HL-60 (cell line): ENCODE data around the gene GPS1.

Source experiments
- DNase-seq, 2 experiments: peaks; one replicate each; pipeline ENCODE4 v3.0.0-alpha.2; 2010 to 2020; ENCODE audit warnings: low read depth in 1 of 2, low spot score in 1 of 2
- H3K27ac ChIP-seq: fragments of 250-450 bp; sonication (Bioruptor Pico); replicated peaks from 2 replicates; pipeline ENCODE4 v1.5.1; 2020; ENCODE audit warnings: mild to moderate bottlenecking, moderate library complexity
- H3K27me3 ChIP-seq: fragments of 250-450 bp; sonication (Bioruptor Pico); 2 replicates; pipeline ENCODE4 v1.5.1; 2021; ENCODE audit warnings: mild to moderate bottlenecking, moderate library complexity; ENCODE audit not compliant: insufficient read depth, poor library complexity, severe bottlenecking
- H3K4me3 ChIP-seq: replicated peaks from 2 replicates; pipeline ENCODE4 v1.5.1; 2011; ENCODE audit warnings: mild to moderate bottlenecking, control low read depth, low read length; ENCODE audit not compliant: insufficient read depth
- GABPA ChIP-seq: IDR thresholded peaks from 2 replicates; pipeline ENCODE4 v1.6.1; 2012; ENCODE audit warnings: low read depth
- POLR2AphosphoS5 ChIP-seq: IDR thresholded peaks from 2 replicates; pipeline ENCODE4 v1.6.1; 2012; ENCODE audit warnings: low read depth
- SPI1 ChIP-seq: IDR thresholded peaks from 2 replicates; pipeline ENCODE4 v1.6.1; 2012; ENCODE audit warnings: low read depth, mild to moderate bottlenecking, borderline replicate concordance
- TF ChIP-seq, protein P1 (sequence below): IDR thresholded peaks from 2 replicates; pipeline ENCODE4 v1.6.1; 2012; ENCODE audit warnings: low read depth; ENCODE audit not compliant: insufficient replicate concordance
- TF ChIP-seq, protein P2 (sequence below): IDR thresholded peaks from one replicate; pipeline ENCODE4 v1.5.1; 2011; ENCODE audit warnings: low read length, control low read depth, inconsistent platforms; ENCODE audit not compliant: insufficient read depth

The GPS1 gene

DNA sequence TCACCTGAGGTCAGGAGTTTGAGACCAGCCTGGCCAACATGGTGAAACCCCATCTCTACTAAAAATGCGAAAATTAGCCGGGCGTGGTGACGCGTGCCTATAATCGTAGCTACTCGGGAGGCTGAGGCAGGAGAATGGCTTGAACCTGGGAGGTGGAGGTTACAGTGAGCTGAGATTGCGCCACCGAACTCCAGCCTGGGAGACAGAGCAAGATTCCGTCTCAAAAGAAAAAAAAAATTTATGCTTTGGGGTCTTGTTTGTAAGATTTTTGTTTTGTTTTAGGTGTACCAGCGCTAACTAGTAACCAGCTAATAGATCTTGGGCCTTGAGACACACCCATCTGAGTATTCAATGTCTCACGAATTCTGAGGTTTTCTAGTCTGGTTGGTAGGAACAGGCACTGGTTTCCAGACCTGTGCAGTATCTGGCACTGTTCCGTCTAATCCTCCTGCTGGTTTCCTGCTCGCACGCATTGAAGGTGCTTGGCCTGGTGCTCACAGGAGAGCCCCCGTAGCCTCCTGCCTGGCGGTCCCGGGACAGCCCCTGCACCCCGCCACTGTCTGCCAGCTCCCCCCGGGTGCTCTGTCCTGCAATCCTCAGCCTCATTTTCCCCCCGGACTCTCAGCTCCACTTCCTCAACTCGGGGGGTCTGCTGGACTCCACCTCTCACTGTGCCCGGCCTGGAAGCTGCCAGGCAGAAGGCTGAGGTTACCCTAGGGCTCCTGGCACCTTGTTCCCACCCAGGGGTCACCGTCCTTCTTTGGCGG is 24.5 kb downstream of the GPS1 start:
- no peak for DNase-seq
- TF ChIP-seq, protein P1, sequence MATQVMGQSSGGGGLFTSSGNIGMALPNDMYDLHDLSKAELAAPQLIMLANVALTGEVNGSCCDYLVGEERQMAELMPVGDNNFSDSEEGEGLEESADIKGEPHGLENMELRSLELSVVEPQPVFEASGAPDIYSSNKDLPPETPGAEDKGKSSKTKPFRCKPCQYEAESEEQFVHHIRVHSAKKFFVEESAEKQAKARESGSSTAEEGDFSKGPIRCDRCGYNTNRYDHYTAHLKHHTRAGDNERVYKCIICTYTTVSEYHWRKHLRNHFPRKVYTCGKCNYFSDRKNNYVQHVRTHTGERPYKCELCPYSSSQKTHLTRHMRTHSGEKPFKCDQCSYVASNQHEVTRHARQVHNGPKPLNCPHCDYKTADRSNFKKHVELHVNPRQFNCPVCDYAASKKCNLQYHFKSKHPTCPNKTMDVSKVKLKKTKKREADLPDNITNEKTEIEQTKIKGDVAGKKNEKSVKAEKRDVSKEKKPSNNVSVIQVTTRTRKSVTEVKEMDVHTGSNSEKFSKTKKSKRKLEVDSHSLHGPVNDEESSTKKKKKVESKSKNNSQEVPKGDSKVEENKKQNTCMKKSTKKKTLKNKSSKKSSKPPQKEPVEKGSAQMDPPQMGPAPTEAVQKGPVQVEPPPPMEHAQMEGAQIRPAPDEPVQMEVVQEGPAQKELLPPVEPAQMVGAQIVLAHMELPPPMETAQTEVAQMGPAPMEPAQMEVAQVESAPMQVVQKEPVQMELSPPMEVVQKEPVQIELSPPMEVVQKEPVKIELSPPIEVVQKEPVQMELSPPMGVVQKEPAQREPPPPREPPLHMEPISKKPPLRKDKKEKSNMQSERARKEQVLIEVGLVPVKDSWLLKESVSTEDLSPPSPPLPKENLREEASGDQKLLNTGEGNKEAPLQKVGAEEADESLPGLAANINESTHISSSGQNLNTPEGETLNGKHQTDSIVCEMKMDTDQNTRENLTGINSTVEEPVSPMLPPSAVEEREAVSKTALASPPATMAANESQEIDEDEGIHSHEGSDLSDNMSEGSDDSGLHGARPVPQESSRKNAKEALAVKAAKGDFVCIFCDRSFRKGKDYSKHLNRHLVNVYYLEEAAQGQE: no peak
- TF ChIP-seq POLR2AphosphoS5: peak; percentile 5; the same call in 1 of the 2 replicates
- no peaks in the 10 kb centered on the region for H3K27me3 ChIP-seq
- no peak overlapping the region for H3K27ac ChIP-seq
- H3K4me3 ChIP-seq: no peak overlapping the region

DNA sequence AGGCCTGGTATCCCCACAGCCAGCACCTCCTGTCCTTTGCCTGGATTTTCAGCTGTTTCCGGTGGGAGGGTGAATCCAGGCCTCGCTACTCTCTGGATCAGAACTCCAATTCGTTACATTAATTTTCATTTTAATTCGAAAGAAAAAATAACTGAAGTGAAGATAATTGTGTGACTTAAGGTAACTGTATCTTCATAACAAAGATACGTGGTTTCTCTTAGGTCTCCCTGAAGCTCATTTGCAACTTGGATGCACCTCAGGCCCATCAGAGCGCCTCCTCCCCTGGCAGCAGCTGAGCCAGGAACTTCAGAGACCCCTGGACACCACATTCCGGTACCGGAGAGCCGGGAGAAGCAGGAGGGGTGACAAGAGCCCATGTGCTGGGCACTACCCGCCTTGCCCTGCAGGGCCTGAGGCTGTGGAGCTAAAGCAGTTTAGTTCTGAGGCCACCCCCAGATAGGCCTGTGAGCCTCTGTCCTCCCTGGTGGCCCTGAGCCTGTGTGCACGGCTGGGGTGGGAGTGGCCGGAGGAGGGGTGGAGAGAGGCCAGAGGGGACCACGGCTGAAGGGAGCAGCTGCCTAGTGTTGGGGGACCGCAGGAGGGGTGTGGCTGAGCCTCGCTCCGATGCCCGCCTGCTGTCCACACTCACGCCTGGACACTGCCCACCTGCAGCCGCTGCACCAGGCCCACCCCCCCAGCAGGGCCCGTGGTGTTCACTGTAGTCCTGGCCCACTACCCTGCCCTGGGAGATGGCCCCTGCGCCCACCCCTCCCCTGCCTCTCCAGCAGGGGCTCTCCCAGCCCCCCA is 25.3 kb downstream of the GPS1 start:
- H3K27ac ChIP-seq: no peak overlapping the region
- TF ChIP-seq, protein P1: no peak
- TF ChIP-seq POLR2AphosphoS5: peak; percentile 9; the same call in 1 of the 2 replicates
- DNase-seq: no peak
- no peaks in the 10 kb centered on the region for H3K27me3 ChIP-seq
- no peak overlapping the region for H3K4me3 ChIP-seq

DNA sequence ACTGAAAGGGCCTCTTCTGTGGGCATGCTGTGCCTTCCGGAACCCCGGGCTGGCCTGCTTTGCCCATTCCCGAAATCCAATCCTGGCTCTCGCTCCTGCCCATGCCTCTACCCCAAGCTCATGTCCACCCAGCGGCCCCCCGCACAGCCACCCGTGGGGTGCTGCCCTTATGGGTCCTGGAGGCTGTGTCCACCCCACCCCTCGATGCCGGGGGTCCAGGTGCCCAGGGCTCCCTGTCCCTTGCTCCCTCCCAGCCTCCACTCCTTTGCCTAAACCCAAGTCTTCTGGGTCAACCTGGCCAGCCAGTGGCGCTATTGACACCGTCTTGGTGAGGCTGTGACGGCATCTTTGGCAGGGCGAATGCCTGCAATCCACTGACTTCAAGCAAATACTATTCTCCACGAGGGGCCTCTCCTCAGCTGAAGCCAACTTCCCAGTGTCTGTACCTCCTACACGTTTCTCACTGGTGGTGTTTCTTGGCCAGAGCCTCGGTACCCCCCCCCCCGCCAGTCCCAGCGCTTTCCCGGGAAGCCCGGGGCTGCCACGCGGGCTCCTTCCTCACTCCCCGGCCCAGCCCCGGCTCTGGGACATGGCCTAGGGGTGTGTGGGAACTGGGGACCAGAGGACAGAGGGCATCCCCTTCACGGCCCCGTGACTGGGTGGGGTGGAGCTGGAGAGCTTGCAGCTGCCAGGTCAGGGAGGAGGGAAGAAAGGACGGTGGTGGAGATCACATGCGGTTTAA is 26.1 kb downstream of the GPS1 start:
- Histone ChIP-seq H3K27ac (no peak overlapping the region), H3K27me3 (no peaks in the 10 kb centered on the region), H3K4me3 (no peak overlapping the region)
- DNase-seq: no peak
- TF ChIP-seq, protein P1: no peak
- peak; percentile 66 for TF ChIP-seq POLR2AphosphoS5

DNA sequence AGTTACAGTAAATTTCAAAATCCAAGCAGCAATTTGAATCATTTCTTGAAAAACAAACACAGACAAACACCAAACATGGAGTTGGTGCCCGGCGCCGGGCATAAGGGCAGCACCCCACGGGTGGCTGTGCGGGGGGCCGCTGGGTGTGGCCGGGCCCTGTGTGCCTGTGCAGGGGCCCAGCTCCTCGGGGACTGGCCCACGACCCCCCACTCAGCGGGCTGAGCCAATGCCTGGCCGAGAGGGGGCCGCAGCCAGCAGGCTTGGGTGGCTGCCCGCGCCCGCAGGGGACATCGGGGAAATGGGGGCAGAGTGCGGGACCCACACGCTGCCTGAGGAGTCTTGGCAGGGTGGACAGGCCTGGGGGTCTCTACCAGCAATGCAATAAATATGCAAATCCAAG is 26.7 kb downstream of the GPS1 start:
- Histone ChIP-seq H3K27ac (no peak overlapping the region), H3K27me3 (no peaks in the 10 kb centered on the region), H3K4me3 (no peak overlapping the region)
- TF ChIP-seq POLR2AphosphoS5 (no peak; the same call in 1 of the 2 replicates), GABPA (no peak), SPI1 (no peak)
- TF ChIP-seq, protein P2, sequence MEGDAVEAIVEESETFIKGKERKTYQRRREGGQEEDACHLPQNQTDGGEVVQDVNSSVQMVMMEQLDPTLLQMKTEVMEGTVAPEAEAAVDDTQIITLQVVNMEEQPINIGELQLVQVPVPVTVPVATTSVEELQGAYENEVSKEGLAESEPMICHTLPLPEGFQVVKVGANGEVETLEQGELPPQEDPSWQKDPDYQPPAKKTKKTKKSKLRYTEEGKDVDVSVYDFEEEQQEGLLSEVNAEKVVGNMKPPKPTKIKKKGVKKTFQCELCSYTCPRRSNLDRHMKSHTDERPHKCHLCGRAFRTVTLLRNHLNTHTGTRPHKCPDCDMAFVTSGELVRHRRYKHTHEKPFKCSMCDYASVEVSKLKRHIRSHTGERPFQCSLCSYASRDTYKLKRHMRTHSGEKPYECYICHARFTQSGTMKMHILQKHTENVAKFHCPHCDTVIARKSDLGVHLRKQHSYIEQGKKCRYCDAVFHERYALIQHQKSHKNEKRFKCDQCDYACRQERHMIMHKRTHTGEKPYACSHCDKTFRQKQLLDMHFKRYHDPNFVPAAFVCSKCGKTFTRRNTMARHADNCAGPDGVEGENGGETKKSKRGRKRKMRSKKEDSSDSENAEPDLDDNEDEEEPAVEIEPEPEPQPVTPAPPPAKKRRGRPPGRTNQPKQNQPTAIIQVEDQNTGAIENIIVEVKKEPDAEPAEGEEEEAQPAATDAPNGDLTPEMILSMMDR: no peak
- TF ChIP-seq, protein P1: no peak
- DNase-seq: no peak
